ENCODE measurements around the gene CDC42BPA. TPM values are rescaled to one million over a fixed set of nuclear protein-coding genes. Genes with fewer than 3 reads are reported as not detected.
"Not testable (repeated sequence)": the region's sequence is repeated elsewhere in the genome, so short reads cannot be mapped to it uniquely, and the experiment has no call there.

Gene CDC42BPA
- total RNA-seq, 1 experiment from 2014 or later: not detected

DNA sequence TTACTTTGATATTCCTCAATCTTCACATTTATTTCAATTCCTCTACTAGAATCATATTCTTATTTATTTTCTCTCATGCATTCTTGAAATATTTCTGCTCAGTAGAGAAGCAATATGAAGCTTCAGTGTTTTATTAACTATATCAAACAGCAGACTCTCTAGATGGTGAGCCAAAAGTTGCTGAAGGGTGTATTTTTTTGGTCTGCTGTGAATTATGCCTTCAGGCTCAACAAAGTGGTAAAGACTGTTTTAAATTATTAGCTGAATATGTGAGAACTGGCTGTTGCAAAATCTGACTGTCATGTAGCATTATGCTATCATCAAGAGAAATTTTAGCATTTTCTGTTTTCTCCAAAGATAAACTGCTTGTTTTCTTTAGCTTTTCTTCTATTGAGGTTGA, 24.9 kb upstream of the CDC42BPA start:
- Histone ChIP-seq H3K4me2 (ENCODE audit: low read depth, low read length, poor library complexity, severe bottlenecking) (no peak overlapping the region), H3K79me2 (ENCODE audit: low read length) (no peaks in the 10 kb centered on the region), H2AFZ (ENCODE audit: low read length) (no peak overlapping the region), H3K4me1 (ENCODE audit: low read length) (no peaks in the 10 kb centered on the region), H3K36me3 (ENCODE audit: insufficient read depth, low read length) (no peaks in the 10 kb centered on the region), H3K27ac (ENCODE audit: low read length) (no peak overlapping the region), H3K27me3 (ENCODE audit: low read length) (no peaks in the 10 kb centered on the region; the same call in 1 of the 2 replicates), H4K20me1 (ENCODE audit: insufficient read depth, low read depth, low read length) (no peaks in the 10 kb centered on the region), H3K9me2 (replicated peaks; ENCODE audit: insufficient read depth, low read length) (no peaks in the 10 kb centered on the region), H3K9me3 (ENCODE audit: low read length) (no peaks in the 10 kb centered on the region), H3K4me3 (ENCODE audit: low read length) (no peak overlapping the region), H3K9ac (ENCODE audit: low read length) (no peak overlapping the region)
- no peak for DNase-seq

GRCh38 chr1:227342075-227342829, 24.0 kb upstream of the CDC42BPA start:
- DNase-seq: no peak
- Histone ChIP-seq H3K9me2 (replicated peaks; ENCODE audit: insufficient read depth, low read length) (no peaks in the 10 kb centered on the region), H3K27me3 (ENCODE audit: low read length) (no peaks in the 10 kb centered on the region; the same call in 1 of the 2 replicates), H3K27ac (ENCODE audit: low read length) (no peak overlapping the region), H3K9ac (ENCODE audit: low read length) (no peak overlapping the region), H4K20me1 (ENCODE audit: insufficient read depth, low read depth, low read length) (no peaks in the 10 kb centered on the region), H3K4me1 (ENCODE audit: low read length) (no peaks in the 10 kb centered on the region), H3K4me2 (ENCODE audit: low read depth, low read length, poor library complexity, severe bottlenecking) (no peak overlapping the region), H3K79me2 (ENCODE audit: low read length) (no peaks in the 10 kb centered on the region), H2AFZ (ENCODE audit: low read length) (no peak overlapping the region), H3K36me3 (ENCODE audit: insufficient read depth, low read length) (no peaks in the 10 kb centered on the region), H3K9me3 (ENCODE audit: low read length) (no peaks in the 10 kb centered on the region), H3K4me3 (ENCODE audit: low read length) (no peak overlapping the region)

- H3K4me3 ChIP-seq (ENCODE audit: low read length); H3K4me2 ChIP-seq (ENCODE audit: low read depth, low read length, poor library complexity, severe bottlenecking); H3K36me3 ChIP-seq (ENCODE audit: insufficient read depth, low read length); H3K9me2 ChIP-seq (replicated peaks; ENCODE audit: insufficient read depth, low read length); H3K9ac ChIP-seq (ENCODE audit: low read length); DNase-seq; H3K9me3 ChIP-seq (ENCODE audit: low read length); H3K27ac ChIP-seq (ENCODE audit: low read length); H3K79me2 ChIP-seq (ENCODE audit: low read length); H3K27me3 ChIP-seq (ENCODE audit: low read length); H4K20me1 ChIP-seq (ENCODE audit: insufficient read depth, low read depth, low read length); H2AFZ ChIP-seq (ENCODE audit: low read length); H3K4me1 ChIP-seq (ENCODE audit: low read length): not testable (repeated sequence)
Observed at GRCh38 chr1:227336136-227336535, 17.8 kb upstream of the CDC42BPA start.

- Histone ChIP-seq H3K9me2 (replicated peaks; ENCODE audit: insufficient read depth, low read length) (no peaks in the 10 kb centered on the region), H4K20me1 (ENCODE audit: insufficient read depth, low read depth, low read length) (no peaks in the 10 kb centered on the region), H3K4me2 (ENCODE audit: low read depth, low read length, poor library complexity, severe bottlenecking) (no peak overlapping the region), H3K9ac (ENCODE audit: low read length) (no peak overlapping the region), H3K4me3 (ENCODE audit: low read length) (no peak overlapping the region), H3K9me3 (ENCODE audit: low read length) (peaks cover 7% of the 10 kb centered on the region; the same call in 1 of the 2 replicates), H3K27me3 (ENCODE audit: low read length) (no peaks in the 10 kb centered on the region), H3K79me2 (ENCODE audit: low read length) (no peaks in the 10 kb centered on the region), H3K4me1 (ENCODE audit: low read length) (no peaks in the 10 kb centered on the region), H3K36me3 (ENCODE audit: insufficient read depth, low read length) (no peaks in the 10 kb centered on the region), H3K27ac (ENCODE audit: low read length) (no peak overlapping the region), H2AFZ (ENCODE audit: low read length) (no peak overlapping the region)
- no peak for DNase-seq
Observed at GRCh38 chr1:227335242-227336020, 17.1 kb upstream of the CDC42BPA start.

GRCh38 chr1:227333423-227333822, 15.1 kb upstream of the CDC42BPA start:
- Histone ChIP-seq H2AFZ (ENCODE audit: low read length) (no peak overlapping the region), H3K9me2 (replicated peaks; ENCODE audit: insufficient read depth, low read length) (no peaks in the 10 kb centered on the region), H3K4me3 (ENCODE audit: low read length) (no peak overlapping the region), H3K27ac (ENCODE audit: low read length) (no peak overlapping the region), H3K36me3 (ENCODE audit: insufficient read depth, low read length) (no peaks in the 10 kb centered on the region), H3K4me1 (ENCODE audit: low read length) (no peaks in the 10 kb centered on the region), H3K9me3 (ENCODE audit: low read length) (peaks cover 7% of the 10 kb centered on the region; the same call in 1 of the 2 replicates), H4K20me1 (ENCODE audit: insufficient read depth, low read depth, low read length) (no peaks in the 10 kb centered on the region), H3K27me3 (ENCODE audit: low read length) (no peaks in the 10 kb centered on the region), H3K79me2 (ENCODE audit: low read length) (no peaks in the 10 kb centered on the region), H3K4me2 (ENCODE audit: low read depth, low read length, poor library complexity, severe bottlenecking) (no peak overlapping the region), H3K9ac (ENCODE audit: low read length) (no peak overlapping the region)
- DNase-seq: no peak

DNA sequence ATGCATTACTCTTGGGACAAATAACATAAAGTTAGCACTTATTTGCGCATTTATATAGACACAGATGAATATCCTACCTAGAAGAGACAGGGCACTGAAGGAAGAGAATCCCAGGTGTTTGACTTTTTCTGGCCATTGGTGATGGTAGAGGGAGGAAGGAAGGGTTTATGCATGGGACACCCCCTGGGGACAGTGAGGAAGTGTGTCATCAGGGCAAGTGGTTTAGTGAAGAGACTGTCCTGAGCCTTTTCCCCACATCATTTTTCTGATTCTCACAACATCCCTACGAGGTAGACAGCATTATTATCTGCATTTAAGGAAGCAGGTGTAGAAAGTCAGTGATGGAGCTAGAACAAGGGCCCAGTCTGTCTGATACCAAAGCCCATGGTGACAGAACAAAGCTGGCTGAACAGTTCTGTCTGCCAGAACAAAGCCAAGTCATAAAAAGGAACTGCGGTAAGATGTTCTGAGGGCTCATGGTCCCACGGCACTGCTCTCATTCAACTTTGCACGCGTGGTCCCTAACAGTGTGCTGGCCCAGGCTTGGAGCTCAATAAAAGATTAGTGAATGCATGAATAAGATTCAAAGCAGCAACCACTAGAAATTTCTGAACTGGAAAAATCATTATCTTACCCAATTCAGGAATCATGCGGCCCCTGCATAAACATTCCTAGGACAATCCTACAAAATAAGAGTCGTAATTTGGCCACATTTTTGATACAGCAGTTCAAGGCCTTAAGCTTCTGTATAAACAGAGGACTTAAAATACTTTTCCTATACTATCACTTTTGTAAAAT, 12.2 kb upstream of the CDC42BPA start:
- Histone ChIP-seq H3K27ac (ENCODE audit: low read length) (no peak overlapping the region), H2AFZ (ENCODE audit: low read length) (no peak overlapping the region), H3K79me2 (ENCODE audit: low read length) (no peaks in the 10 kb centered on the region), H3K4me1 (ENCODE audit: low read length) (no peaks in the 10 kb centered on the region), H3K4me3 (ENCODE audit: low read length) (no peak overlapping the region), H3K9me3 (ENCODE audit: low read length) (peaks cover 7% of the 10 kb centered on the region; the same call in 1 of the 2 replicates), H3K27me3 (ENCODE audit: low read length) (no peaks in the 10 kb centered on the region), H3K9me2 (replicated peaks; ENCODE audit: insufficient read depth, low read length) (no peaks in the 10 kb centered on the region), H3K9ac (ENCODE audit: low read length) (no peak overlapping the region), H3K4me2 (ENCODE audit: low read depth, low read length, poor library complexity, severe bottlenecking) (no peak overlapping the region), H4K20me1 (ENCODE audit: insufficient read depth, low read depth, low read length) (no peaks in the 10 kb centered on the region), H3K36me3 (ENCODE audit: insufficient read depth, low read length) (no peaks in the 10 kb centered on the region)
- no peak for DNase-seq

- Histone ChIP-seq H3K4me3 (ENCODE audit: low read length) (no peak overlapping the region), H2AFZ (ENCODE audit: low read length) (no peak overlapping the region), H3K36me3 (ENCODE audit: insufficient read depth, low read length) (no peaks in the 10 kb centered on the region), H3K9me3 (ENCODE audit: low read length) (peaks cover 7% of the 10 kb centered on the region; the same call in 1 of the 2 replicates), H3K9ac (ENCODE audit: low read length) (no peak overlapping the region), H3K27me3 (ENCODE audit: low read length) (no peaks in the 10 kb centered on the region), H4K20me1 (ENCODE audit: insufficient read depth, low read depth, low read length) (no peaks in the 10 kb centered on the region), H3K79me2 (ENCODE audit: low read length) (no peaks in the 10 kb centered on the region), H3K4me1 (ENCODE audit: low read length) (no peaks in the 10 kb centered on the region), H3K4me2 (ENCODE audit: low read depth, low read length, poor library complexity, severe bottlenecking) (no peak overlapping the region), H3K27ac (ENCODE audit: low read length) (no peak overlapping the region), H3K9me2 (replicated peaks; ENCODE audit: insufficient read depth, low read length) (no peaks in the 10 kb centered on the region)
- DNase-seq: no peak
Observed at GRCh38 chr1:227328405-227329019, 10.2 kb upstream of the CDC42BPA start.
